ENCODE results near the gene NAA60.

- TF ChIP-seq CTCF (IDR thresholded peaks at IDR 0.05) (no peak), POLR2A (IDR thresholded peaks at IDR 0.05) (no peak), EP300 (IDR thresholded peaks at IDR 0.05) (no peak), POLR2AphosphoS5 (IDR thresholded peaks at IDR 0.05) (no peak)
Measured at GRCh38 chr16:3529175-3529574, 85.7 kb downstream of the NAA60 start.

Measured in stomach (tissue), 4 donors.